Measurements from ENCODE around the gene TMEM231. TPM values are rescaled to one million over a fixed set of nuclear protein-coding genes. Genes with fewer than 3 reads are reported as not detected.

The TMEM231 gene
- total and polyA plus RNA-seq, 2 donors (not counting 1 experiment from before 2014, with no cell fraction given) = 9.6 to 18.8 TPM

DNA sequence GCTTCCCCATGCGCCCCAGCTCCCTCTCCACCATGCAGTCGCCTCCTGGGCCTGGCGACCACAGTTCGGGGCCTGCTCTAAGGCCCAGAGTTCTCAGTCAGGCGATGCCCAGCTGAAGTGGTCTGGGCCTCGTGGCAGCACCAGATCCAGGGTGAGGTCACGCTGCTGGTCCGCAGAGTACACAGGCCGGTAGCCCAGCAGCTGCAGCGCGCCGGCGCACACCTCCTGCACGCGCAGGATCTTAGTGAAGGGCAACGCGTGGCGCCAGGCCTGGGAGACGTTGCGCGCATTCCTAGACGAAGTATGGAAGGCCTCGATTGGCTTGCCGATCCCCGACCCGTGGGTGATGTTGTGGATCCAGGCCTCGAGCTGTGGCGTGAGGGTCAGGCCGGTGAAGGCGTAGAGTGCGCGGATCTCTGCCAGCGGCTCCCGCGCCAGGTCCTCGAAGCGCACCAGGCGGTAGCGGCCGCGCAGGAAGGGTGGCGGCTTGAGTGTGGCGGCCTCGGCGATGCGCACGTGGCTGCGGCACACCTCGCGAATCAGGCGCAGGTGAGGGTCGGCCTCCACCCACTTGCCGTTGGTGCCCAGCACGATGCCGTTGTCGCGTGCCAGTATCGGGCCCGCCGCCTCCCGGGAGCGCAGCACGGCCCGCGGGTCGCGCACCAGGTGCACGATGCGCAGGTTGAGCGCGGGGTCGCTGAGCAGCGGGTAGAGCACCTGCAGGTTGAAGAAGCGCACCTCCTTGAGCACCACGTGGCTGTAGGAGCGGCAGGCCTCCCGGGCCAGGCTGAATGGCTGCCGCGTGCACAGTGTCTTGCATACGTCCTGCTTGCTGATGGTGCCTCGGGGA, 26.8 kb downstream of the TMEM231 start:
- no peaks in the 10 kb centered on the region for H4K20me1 ChIP-seq (ENCODE audit: control insufficient read depth, extremely low read depth, insufficient read depth, low read length)
- H3K9ac ChIP-seq (ENCODE audit: insufficient read depth, low read length) = no peak overlapping the region
- no peak overlapping the region for H3K4me3 ChIP-seq (replicated peaks in 1 of 4; ENCODE audit: control extremely low read depth in 1 of 4, insufficient read depth in 1 of 4, low read depth in 3 of 4, low read length in 4 of 4)
- no peaks in the 10 kb centered on the region for H3K27me3 ChIP-seq (ENCODE audit: control insufficient read depth, insufficient read depth, low read length)
- H3K9me3 ChIP-seq (ENCODE audit: control insufficient read depth, insufficient read depth, low read depth, low read length) = no peaks in the 10 kb centered on the region
- no peaks in the 10 kb centered on the region for H3K79me2 ChIP-seq (ENCODE audit: control insufficient read depth, insufficient read depth, low read length)
- H3K4me1 ChIP-seq (ENCODE audit: control insufficient read depth, extremely low read depth, insufficient read depth, low read length) = no peaks in the 10 kb centered on the region
- no peak overlapping the region for H2AFZ ChIP-seq (ENCODE audit: low read length)
- H3K36me3 ChIP-seq (ENCODE audit: control insufficient read depth, insufficient read depth, low read length) = no peaks in the 10 kb centered on the region
- H3K27ac ChIP-seq (ENCODE audit: insufficient read depth, low read length) = no peak overlapping the region
- TF ChIP-seq CTCF (conservative IDR thresholded peaks at IDR 0.05 in 1 of 2, IDR thresholded peaks at IDR 0.05 in 1 of 2; ENCODE audit: low read depth in 1 of 2, low read length in 2 of 2) (no peak), EZH2 (IDR thresholded peaks at IDR 0.05; ENCODE audit: low read length, missing control alignments) (no peak)
- H3K4me2 ChIP-seq (ENCODE audit: extremely low read depth, insufficient read depth, low read length) = no peak overlapping the region
- DNase-seq (ENCODE audit: low read depth in 2 of 2) = no peak

DNA sequence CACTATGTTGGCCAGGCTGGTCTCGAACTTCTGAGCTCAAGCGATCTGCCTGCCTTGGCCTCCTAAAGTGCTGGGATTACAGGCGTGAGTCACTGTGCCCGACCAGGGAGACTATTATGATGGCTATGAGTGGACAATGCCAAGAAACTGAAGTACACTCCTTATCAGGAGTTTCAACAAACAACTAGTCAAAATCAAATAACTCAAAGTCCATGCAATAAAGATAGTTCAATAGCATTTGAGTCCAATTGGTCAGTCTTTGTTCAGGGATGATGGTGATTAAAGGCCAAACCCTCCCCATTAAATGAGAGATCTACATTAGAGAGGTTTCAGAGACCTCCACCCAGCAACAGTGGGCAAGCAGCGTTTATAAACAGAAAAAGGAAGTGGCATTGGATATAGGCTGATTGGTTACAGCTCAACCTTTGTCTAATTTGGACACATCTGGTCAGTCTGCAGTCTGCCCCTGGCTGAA, 28.2 kb downstream of the TMEM231 start:
- Histone ChIP-seq H2AFZ (ENCODE audit: low read length) (no peak overlapping the region), H4K20me1 (ENCODE audit: control insufficient read depth, extremely low read depth, insufficient read depth, low read length) (no peaks in the 10 kb centered on the region), H3K9me3 (ENCODE audit: control insufficient read depth, insufficient read depth, low read depth, low read length) (no peaks in the 10 kb centered on the region), H3K27me3 (ENCODE audit: control insufficient read depth, insufficient read depth, low read length) (no peaks in the 10 kb centered on the region), H3K9ac (ENCODE audit: insufficient read depth, low read length) (no peak overlapping the region), H3K4me3 (replicated peaks in 1 of 4; ENCODE audit: control extremely low read depth in 1 of 4, insufficient read depth in 1 of 4, low read depth in 3 of 4, low read length in 4 of 4) (no peak overlapping the region), H3K27ac (ENCODE audit: insufficient read depth, low read length) (no peak overlapping the region), H3K79me2 (ENCODE audit: control insufficient read depth, insufficient read depth, low read length) (no peaks in the 10 kb centered on the region), H3K36me3 (ENCODE audit: control insufficient read depth, insufficient read depth, low read length) (no peaks in the 10 kb centered on the region), H3K4me2 (ENCODE audit: extremely low read depth, insufficient read depth, low read length) (no peak overlapping the region), H3K4me1 (ENCODE audit: control insufficient read depth, extremely low read depth, insufficient read depth, low read length) (no peaks in the 10 kb centered on the region)
- TF ChIP-seq EZH2 (IDR thresholded peaks at IDR 0.05; ENCODE audit: low read length, missing control alignments) (no peak), CTCF (conservative IDR thresholded peaks at IDR 0.05 in 1 of 2, IDR thresholded peaks at IDR 0.05 in 1 of 2; ENCODE audit: low read depth in 1 of 2, low read length in 2 of 2) (no peak)
- DNase-seq (ENCODE audit: low read depth in 2 of 2) = no peak

GRCh38 chr16:75526032-75526790, 29.8 kb downstream of the TMEM231 start:
- H3K27ac ChIP-seq (ENCODE audit: insufficient read depth, low read length) = no peak overlapping the region
- H3K36me3 ChIP-seq (ENCODE audit: control insufficient read depth, insufficient read depth, low read length) = no peaks in the 10 kb centered on the region
- no peaks in the 10 kb centered on the region for H4K20me1 ChIP-seq (ENCODE audit: control insufficient read depth, extremely low read depth, insufficient read depth, low read length)
- H2AFZ ChIP-seq (ENCODE audit: low read length) = no peak overlapping the region
- no peak overlapping the region for H3K9ac ChIP-seq (ENCODE audit: insufficient read depth, low read length)
- H3K27me3 ChIP-seq (ENCODE audit: control insufficient read depth, insufficient read depth, low read length) = no peaks in the 10 kb centered on the region
- no peaks in the 10 kb centered on the region for H3K79me2 ChIP-seq (ENCODE audit: control insufficient read depth, insufficient read depth, low read length)
- H3K4me3 ChIP-seq (replicated peaks in 1 of 4; ENCODE audit: control extremely low read depth in 1 of 4, insufficient read depth in 1 of 4, low read depth in 3 of 4, low read length in 4 of 4) = no peak overlapping the region
- no peak for TF ChIP-seq CTCF (conservative IDR thresholded peaks at IDR 0.05 in 1 of 2, IDR thresholded peaks at IDR 0.05 in 1 of 2; ENCODE audit: low read depth in 1 of 2, low read length in 2 of 2)
- no peak for TF ChIP-seq EZH2 (IDR thresholded peaks at IDR 0.05; ENCODE audit: low read length, missing control alignments)
- H3K9me3 ChIP-seq (ENCODE audit: control insufficient read depth, insufficient read depth, low read depth, low read length) = no peaks in the 10 kb centered on the region
- no peaks in the 10 kb centered on the region for H3K4me1 ChIP-seq (ENCODE audit: control insufficient read depth, extremely low read depth, insufficient read depth, low read length)
- no peak overlapping the region for H3K4me2 ChIP-seq (ENCODE audit: extremely low read depth, insufficient read depth, low read length)
- DNase-seq (ENCODE audit: low read depth in 2 of 2) = no peak
